ENCODE data around the gene RAB27A. TPM values are rescaled to one million over a fixed set of nuclear protein-coding genes. Genes with fewer than 3 reads are reported as not detected.

Gene RAB27A
- total and polyA plus RNA-seq, 2 of the 13 experiments (the other 11 are each of a cell fraction or from before 2014, with no cell fraction given), result 3.4 to 8.1 TPM

GRCh38 chr15:55318588-55319494 lies 29.2 kb upstream of the RAB27A start, which contains the start of the genes PIGB and PIGBOS1 (continued):
- TF ChIP-seq NCOA2 (CRISPR knock-in tag; IDR thresholded peaks at IDR 0.05) (peak; percentile 50; the same call in 1 of the 2 replicates), NFKBIZ (CRISPR knock-in tag; IDR thresholded peaks at IDR 0.05) (peak; percentile 74), KDM5B (CRISPR knock-in tag; IDR thresholded peaks at IDR 0.05; ENCODE audit: borderline replicate concordance) (peak; percentile 91), RBM22 (optimal IDR thresholded peaks at IDR 0.05; ENCODE audit: low read length) (no peak), ZNF564 (CRISPR knock-in tag; IDR thresholded peaks at IDR 0.05) (0 out of 2 replicates have a peak, but pooled peaks have one; percentile 63), PRMT3 (CRISPR knock-in tag; IDR thresholded peaks at IDR 0.05; ENCODE audit: borderline replicate concordance, low read depth) (no peak), ZNF616 (CRISPR knock-in tag; IDR thresholded peaks at IDR 0.05; ENCODE audit: low read depth) (no peak; the same call in 1 of the 2 replicates), ZNF510 (CRISPR knock-in tag; IDR thresholded peaks at IDR 0.05; ENCODE audit: low read depth) (0 out of 2 replicates have a peak, but pooled peaks have one; percentile 40), RFX5 (IDR thresholded peaks at IDR 0.05; ENCODE audit: low read depth, low read length) (no peak), CEBPB (IDR thresholded peaks at IDR 0.05; ENCODE audit: borderline replicate concordance, low read depth, low read length) (peak; percentile 5; the same call in 1 of the 2 replicates), ZNF652 (CRISPR knock-in tag; IDR thresholded peaks at IDR 0.05; ENCODE audit: borderline replicate concordance, low read depth) (peak; percentile 55; the same call in 1 of the 2 replicates), ZNF678 (CRISPR knock-in tag; IDR thresholded peaks at IDR 0.05) (peak; percentile 82; the same call in 1 of the 2 replicates), RFX1 (IDR thresholded peaks at IDR 0.05) (no peak), SMYD3 (CRISPR knock-in tag; IDR thresholded peaks at IDR 0.05) (no peak), NFE2L1 (CRISPR knock-in tag; IDR thresholded peaks at IDR 0.05; ENCODE audit: borderline replicate concordance) (no peak), TGIF2 (CRISPR knock-in tag; IDR thresholded peaks at IDR 0.05) (peak; percentile 72; the same call in 1 of the 2 replicates), KDM2A (CRISPR knock-in tag; IDR thresholded peaks at IDR 0.05; ENCODE audit: borderline replicate concordance, low read depth) (peak; percentile 97), HMG20B (CRISPR knock-in tag; conservative IDR thresholded peaks at IDR 0.05) (peak; percentile 52; the same call in 1 of the 2 replicates), ZNF577 (CRISPR knock-in tag; IDR thresholded peaks at IDR 0.05; ENCODE audit: borderline replicate concordance, low read depth) (no peak), ZNF34 (CRISPR knock-in tag; IDR thresholded peaks at IDR 0.05; ENCODE audit: borderline replicate concordance) (peak; percentile 95; the same call in 1 of the 2 replicates), ZNF772 (CRISPR knock-in tag; IDR thresholded peaks at IDR 0.05) (0 out of 2 replicates have a peak, but pooled peaks have one; percentile 71), ZNF607 (CRISPR knock-in tag; IDR thresholded peaks at IDR 0.05; ENCODE audit: borderline replicate concordance) (no peak), ZNF75D (CRISPR knock-in tag; IDR thresholded peaks at IDR 0.05; ENCODE audit: borderline replicate concordance) (no peak), ETV6 (CRISPR knock-in tag; conservative IDR thresholded peaks at IDR 0.05) (peak; percentile 50; the same call in 1 of the 2 replicates), TBP (CRISPR knock-in tag; IDR thresholded peaks at IDR 0.05) (no peak), ZBTB34 (CRISPR knock-in tag; IDR thresholded peaks at IDR 0.05) (no peak), THAP8 (CRISPR knock-in tag; IDR thresholded peaks at IDR 0.05; ENCODE audit: borderline replicate concordance) (no peak)
- TF ChIP-seq, protein P1, sequence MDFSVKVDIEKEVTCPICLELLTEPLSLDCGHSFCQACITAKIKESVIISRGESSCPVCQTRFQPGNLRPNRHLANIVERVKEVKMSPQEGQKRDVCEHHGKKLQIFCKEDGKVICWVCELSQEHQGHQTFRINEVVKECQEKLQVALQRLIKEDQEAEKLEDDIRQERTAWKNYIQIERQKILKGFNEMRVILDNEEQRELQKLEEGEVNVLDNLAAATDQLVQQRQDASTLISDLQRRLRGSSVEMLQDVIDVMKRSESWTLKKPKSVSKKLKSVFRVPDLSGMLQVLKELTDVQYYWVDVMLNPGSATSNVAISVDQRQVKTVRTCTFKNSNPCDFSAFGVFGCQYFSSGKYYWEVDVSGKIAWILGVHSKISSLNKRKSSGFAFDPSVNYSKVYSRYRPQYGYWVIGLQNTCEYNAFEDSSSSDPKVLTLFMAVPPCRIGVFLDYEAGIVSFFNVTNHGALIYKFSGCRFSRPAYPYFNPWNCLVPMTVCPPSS (IDR thresholded peaks at IDR 0.05), result no peak
